Measurements from ENCODE around the gene DHRS7B. TPM values are rescaled to one million over a fixed set of nuclear protein-coding genes. Genes with fewer than 3 reads are reported as not detected.

Gene DHRS7B
- polyA plus RNA-seq, 1 of the 3 experiments (the other 2 are of a cell fraction), result 17.8 TPM

DNA sequence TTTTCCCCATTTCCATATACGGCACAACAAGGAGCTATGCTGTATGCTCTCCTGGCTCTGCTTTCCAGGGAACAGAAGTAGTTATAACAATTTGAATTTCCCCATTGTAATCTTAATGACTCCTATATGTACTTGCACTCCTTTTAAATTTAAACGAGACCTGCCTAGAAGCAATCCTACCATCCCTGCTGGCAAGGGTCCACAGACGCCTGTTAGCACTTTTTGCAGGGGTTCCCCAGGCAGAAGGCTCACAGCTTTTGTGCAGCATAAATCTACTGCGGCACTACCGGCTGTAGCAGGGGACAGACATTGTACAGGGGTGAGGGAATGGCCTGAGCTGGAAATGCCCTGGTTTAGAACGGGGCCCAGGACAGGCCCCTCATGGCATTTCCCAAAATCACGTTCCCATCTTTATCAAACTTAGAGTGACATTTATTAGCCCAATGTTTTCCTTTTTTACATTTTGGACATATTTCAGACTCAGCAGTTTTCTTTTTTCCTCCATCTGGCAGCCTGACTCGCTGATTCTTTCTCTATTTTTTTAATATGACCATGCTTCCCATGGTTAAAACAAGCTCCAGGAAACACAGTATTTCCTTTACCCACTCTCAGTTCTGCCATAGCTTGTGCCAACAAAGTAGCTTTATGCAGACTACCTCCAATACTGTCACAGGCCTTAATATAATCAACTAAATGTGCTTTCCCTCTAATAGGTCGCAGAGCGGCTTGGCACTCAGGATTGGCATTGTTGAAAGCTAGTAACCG, 48.6 kb upstream of the DHRS7B start:
- Histone ChIP-seq H2AFZ (ENCODE audit: low read depth) (no peak overlapping the region), H3K36me3 (replicated peaks in 1 of 2; ENCODE audit: control insufficient read depth in 1 of 2, insufficient read depth in 2 of 2, low read length in 1 of 2) (no peaks in the 10 kb centered on the region), H3K27ac (ENCODE audit: low read depth in 2 of 2, low read length in 1 of 2) (no peak overlapping the region), H3K9ac (no peak overlapping the region), H3K9me3 (no peaks in the 10 kb centered on the region), H3K4me2 (no peak overlapping the region), H3K4me3 (ENCODE audit: low read depth in 2 of 2, low read length in 1 of 2) (no peak overlapping the region), H4K20me1 (ENCODE audit: insufficient read depth) (no peaks in the 10 kb centered on the region), H3K4me1 (ENCODE audit: control insufficient read depth in 1 of 2, insufficient read depth in 2 of 2, low read depth in 1 of 2, low read length in 1 of 2) (peaks cover 0 to 18% of the 10 kb centered on the region in 2 experiments; a peak in 1 of 4 replicates), H3K9me2 (no peaks in the 10 kb centered on the region), H3K79me2 (ENCODE audit: insufficient read depth) (no peaks in the 10 kb centered on the region), H3F3A (replicated peaks; ENCODE audit: insufficient read depth) (no peaks in the 10 kb centered on the region), H3K27me3 (ENCODE audit: insufficient read depth) (no peaks in the 10 kb centered on the region; the same call in none of the 2 replicates)
- WGBS (ENCODE audit: low lambda C conversion rate), result 57% methylated on average over 11 of the region's 11 CpGs
- ChIA-PET POLR2A (interaction anchor here (1.5 kb wide), 1 partner anchor 21 kb away, joined by 3 read pairs; no protein-coding TSS in a partner anchor), CTCF (interaction anchor here (0.9 to 1.6 kb wide), 3 partner anchors 35 to 379 kb away, joined by 3 to 7 read pairs (median 3); partner anchors contain the start of gene USP22)
- no peak for TF ChIP-seq RCOR1 (IDR thresholded peaks at IDR 0.05; ENCODE audit: low read length)
- DNase-seq, result no peak

DNA sequence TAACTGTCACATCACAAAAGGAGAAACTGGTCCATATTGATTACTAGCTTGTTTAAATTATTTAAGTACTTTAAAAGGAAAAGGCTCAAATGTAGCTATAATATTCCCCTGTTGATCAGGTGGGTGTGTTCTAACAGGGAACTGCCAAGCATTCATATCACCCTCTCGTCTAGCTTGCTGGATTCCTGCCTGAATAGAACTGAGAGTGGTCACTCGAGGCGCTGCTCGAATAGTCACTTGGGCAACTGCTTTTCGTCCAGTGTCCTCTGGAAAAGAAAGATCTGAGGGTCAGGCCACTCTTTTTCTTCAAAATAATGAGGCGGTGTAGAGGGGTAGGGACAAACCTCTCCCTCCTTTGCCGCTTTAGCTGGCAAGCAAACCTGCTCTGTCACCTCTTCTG, 47.6 kb upstream of the DHRS7B start:
- DNase-seq, result no peak
- ChIA-PET POLR2A (no interaction called here), CTCF (interaction anchor here (1.6 kb wide), 1 partner anchor 36 kb away, joined by 7 read pairs; the partner anchor contains the start of gene USP22)
- no peaks in the 10 kb centered on the region for H3F3A ChIP-seq (replicated peaks; ENCODE audit: insufficient read depth)
- H3K9me2 ChIP-seq, result no peaks in the 10 kb centered on the region
- TF ChIP-seq RAD21 (IDR thresholded peaks at IDR 0.05; ENCODE audit: low read length) (no peak), MXI1 (IDR thresholded peaks at IDR 0.05; ENCODE audit: low read depth, low read length) (no peak), NFIC (IDR thresholded peaks at IDR 0.05; ENCODE audit: borderline replicate concordance) (no peak), RCOR1 (IDR thresholded peaks at IDR 0.05; ENCODE audit: low read length) (no peak), NRF1 (IDR thresholded peaks at IDR 0.05; ENCODE audit: low read depth, low read length) (no peak), JUND (IDR thresholded peaks at IDR 0.05) (no peak), FOSL2 (IDR thresholded peaks at IDR 0.05; ENCODE audit: borderline replicate concordance, low read depth) (no peak), TEAD4 (IDR thresholded peaks at IDR 0.05; ENCODE audit: borderline replicate concordance, insufficient read depth) (no peak), RXRA (IDR thresholded peaks at IDR 0.05; ENCODE audit: borderline replicate concordance, low read depth) (no peak)
- TF ChIP-seq, protein P1, sequence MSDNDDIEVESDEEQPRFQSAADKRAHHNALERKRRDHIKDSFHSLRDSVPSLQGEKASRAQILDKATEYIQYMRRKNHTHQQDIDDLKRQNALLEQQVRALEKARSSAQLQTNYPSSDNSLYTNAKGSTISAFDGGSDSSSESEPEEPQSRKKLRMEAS (IDR thresholded peaks at IDR 0.05; ENCODE audit: low read depth), result no peak
- TF ChIP-seq, protein P2, sequence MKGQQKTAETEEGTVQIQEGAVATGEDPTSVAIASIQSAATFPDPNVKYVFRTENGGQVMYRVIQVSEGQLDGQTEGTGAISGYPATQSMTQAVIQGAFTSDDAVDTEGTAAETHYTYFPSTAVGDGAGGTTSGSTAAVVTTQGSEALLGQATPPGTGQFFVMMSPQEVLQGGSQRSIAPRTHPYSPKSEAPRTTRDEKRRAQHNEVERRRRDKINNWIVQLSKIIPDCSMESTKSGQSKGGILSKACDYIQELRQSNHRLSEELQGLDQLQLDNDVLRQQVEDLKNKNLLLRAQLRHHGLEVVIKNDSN (IDR thresholded peaks at IDR 0.05; ENCODE audit: borderline replicate concordance, low read depth), result no peak
- TF ChIP-seq, protein P3, sequence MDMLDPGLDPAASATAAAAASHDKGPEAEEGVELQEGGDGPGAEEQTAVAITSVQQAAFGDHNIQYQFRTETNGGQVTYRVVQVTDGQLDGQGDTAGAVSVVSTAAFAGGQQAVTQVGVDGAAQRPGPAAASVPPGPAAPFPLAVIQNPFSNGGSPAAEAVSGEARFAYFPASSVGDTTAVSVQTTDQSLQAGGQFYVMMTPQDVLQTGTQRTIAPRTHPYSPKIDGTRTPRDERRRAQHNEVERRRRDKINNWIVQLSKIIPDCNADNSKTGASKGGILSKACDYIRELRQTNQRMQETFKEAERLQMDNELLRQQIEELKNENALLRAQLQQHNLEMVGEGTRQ (IDR thresholded peaks at IDR 0.05; ENCODE audit: borderline replicate concordance, low read depth, low read length), result no peak
- WGBS (ENCODE audit: low lambda C conversion rate), result 78% methylated on average over 7 of the region's 7 CpGs
- H2AFZ ChIP-seq (ENCODE audit: low read depth), result no peak overlapping the region
- H3K4me3 ChIP-seq (ENCODE audit: low read depth in 2 of 2, low read length in 1 of 2), result no peak overlapping the region
- no peaks in the 10 kb centered on the region for H3K9me3 ChIP-seq
- H3K27ac ChIP-seq (ENCODE audit: low read depth in 2 of 2, low read length in 1 of 2), result no peak overlapping the region
- no peaks in the 10 kb centered on the region for H3K36me3 ChIP-seq (replicated peaks in 1 of 2; ENCODE audit: control insufficient read depth in 1 of 2, insufficient read depth in 2 of 2, low read length in 1 of 2)
- no peaks in the 10 kb centered on the region for H3K79me2 ChIP-seq (ENCODE audit: insufficient read depth)
- H4K20me1 ChIP-seq (ENCODE audit: insufficient read depth), result no peaks in the 10 kb centered on the region
- peaks cover 0 to 18% of the 10 kb centered on the region in 2 experiments; a peak in 1 of 4 replicates for H3K4me1 ChIP-seq (ENCODE audit: control insufficient read depth in 1 of 2, insufficient read depth in 2 of 2, low read depth in 1 of 2, low read length in 1 of 2)
- no peaks in the 10 kb centered on the region; the same call in none of the 2 replicates for H3K27me3 ChIP-seq (ENCODE audit: insufficient read depth)
- no peak overlapping the region for H3K9ac ChIP-seq
- no peak overlapping the region for H3K4me2 ChIP-seq

All from SK-N-SH (cell line).